Nephron (organoid): ENCODE results near the gene GPR143.

Experiments
- H3K27ac Mint-ChIP-seq, 3 experiments: 2 replicates each; pipeline ENCODE4 v1.8.0; 2020; ENCODE audit warnings: mixed read lengths in 3 of 3, mild to moderate bottlenecking in 2 of 3, moderate library complexity in 1 of 3
- H3K27me3 Mint-ChIP-seq: 2 replicates; pipeline ENCODE4 v1.8.0; 2021; ENCODE audit warnings: low read depth, mild to moderate bottlenecking, moderate library complexity, mixed read lengths
- H3K36me3 Mint-ChIP-seq: 2 replicates; pipeline ENCODE4 v1.8.0; 2020; ENCODE audit warnings: low read depth, mixed read lengths
- H3K4me1 Mint-ChIP-seq: 2 replicates; pipeline ENCODE4 v1.8.0; 2020; ENCODE audit warnings: mixed read lengths
- H3K4me3 Mint-ChIP-seq, 3 experiments: 2 replicates each; pipeline ENCODE4 v1.8.0; 2020; ENCODE audit warnings: mild to moderate bottlenecking in 3 of 3, mixed read lengths in 3 of 3, moderate library complexity in 2 of 3
- H3K9me3 Mint-ChIP-seq: 2 replicates; pipeline ENCODE4 v1.8.0; 2020; ENCODE audit warnings: mixed read lengths
- CTCF ChIP-seq, 3 experiments: fragments of 200-600 bp; sonication (generic); IDR thresholded peaks; one replicate each; pipeline ENCODE4 v1.5.0; 2021; ENCODE audit warnings: antibody characterized with exemption in 3 of 3; ENCODE audit not compliant: unreplicated experiment in 3 of 3

The GPR143 gene

GRCh38 chrX:9746148-9746888, 19.3 kb downstream of the GPR143 start:
- Mint-ChIP-seq H3K27ac (peak overlapping the region; percentile 79 to 94 (median 82)), H3K36me3 (peaks cover 10% of the 10 kb centered on the region), H3K9me3 (peaks cover 9% of the 10 kb centered on the region), H3K4me3 (peak overlapping the region in 1 of 3 experiments; percentile 6), H3K4me1 (peaks cover 23% of the 10 kb centered on the region), H3K27me3 (peaks cover 3% of the 10 kb centered on the region)
- no peak for TF ChIP-seq CTCF (IDR thresholded peaks at IDR 0.05; ENCODE audit: unreplicated experiment in 3 of 3)

- Mint-ChIP-seq H3K9me3 (peaks cover 9% of the 10 kb centered on the region), H3K27me3 (peaks cover 3% of the 10 kb centered on the region), H3K4me1 (peaks cover 23% of the 10 kb centered on the region), H3K4me3 (no peak overlapping the region), H3K36me3 (peaks cover 10% of the 10 kb centered on the region), H3K27ac (peak overlapping the region; percentile 59 to 94 (median 79))
- TF ChIP-seq CTCF (IDR thresholded peaks at IDR 0.05; ENCODE audit: unreplicated experiment in 3 of 3): no peak
These were observed 20.1 kb downstream of the GPR143 start for GRCh38 chrX:9745417-9746115.

DNA sequence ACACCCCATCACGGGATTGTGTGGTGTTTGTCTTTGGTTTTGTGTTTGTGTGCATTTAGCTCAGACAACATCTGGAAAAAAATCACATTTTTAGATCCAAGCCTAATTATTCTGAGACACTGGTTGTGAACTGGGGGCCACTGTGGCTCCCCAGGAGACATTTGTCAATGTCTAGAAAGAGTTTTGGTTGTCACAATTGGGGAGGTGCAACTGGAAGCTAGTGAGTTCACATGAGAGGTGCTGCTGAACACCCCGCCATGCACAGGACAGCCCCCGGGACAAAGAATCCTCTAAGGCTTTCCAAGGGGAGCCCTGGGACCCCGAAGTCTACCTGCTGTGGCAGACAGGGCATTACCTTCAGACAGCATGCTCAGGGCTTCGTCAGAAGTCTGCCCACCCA, 26.5 kb downstream of the GPR143 start:
- Mint-ChIP-seq H3K4me3 (no peak overlapping the region), H3K27ac (no peak overlapping the region), H3K36me3 (peaks cover 11% of the 10 kb centered on the region), H3K4me1 (peaks cover 8% of the 10 kb centered on the region), H3K9me3 (peaks cover 21% of the 10 kb centered on the region), H3K27me3 (no peaks in the 10 kb centered on the region)
- TF ChIP-seq CTCF (IDR thresholded peaks at IDR 0.05; ENCODE audit: unreplicated experiment in 3 of 3): no peak

GRCh38 chrX:9738151-9738550, 27.5 kb downstream of the GPR143 start:
- Mint-ChIP-seq H3K36me3 (peaks cover 7% of the 10 kb centered on the region), H3K27me3 (no peaks in the 10 kb centered on the region), H3K27ac (peak overlapping the region; percentile 30 to 76 (median 36)), H3K9me3 (peaks cover 20% of the 10 kb centered on the region), H3K4me1 (peaks cover 8% of the 10 kb centered on the region), H3K4me3 (no peak overlapping the region)
- no peak for TF ChIP-seq CTCF (IDR thresholded peaks at IDR 0.05; ENCODE audit: unreplicated experiment in 3 of 3)

GRCh38 chrX:9737363-9737762, 28.3 kb downstream of the GPR143 start:
- Mint-ChIP-seq H3K4me1 (peaks cover 8% of the 10 kb centered on the region), H3K4me3 (no peak overlapping the region), H3K9me3 (peaks cover 20% of the 10 kb centered on the region), H3K27me3 (no peaks in the 10 kb centered on the region), H3K36me3 (peaks cover 7% of the 10 kb centered on the region), H3K27ac (no peak overlapping the region)
- no peak for TF ChIP-seq CTCF (IDR thresholded peaks at IDR 0.05; ENCODE audit: unreplicated experiment in 3 of 3)
